Keratinocyte (primary cell): ENCODE measurements around the gene ANO7. TPM values are rescaled to one million over a fixed set of nuclear protein-coding genes. Genes with fewer than 3 reads are reported as not detected.

Experiments used
- DNase-seq: peaks from one replicate; pipeline ENCODE4 v3.0.0-alpha.2; 2011; ENCODE audit warnings: low read depth, missing footprints, low spot score
- FAIRE-seq: peaks from 2 replicates; lab custom pipeline; 2011; peaks lifted over from hg19 to GRCh38; lab: Jason Lieb, UNC
- H2AFZ ChIP-seq: 2 replicates; pipeline ENCODE4 v1.6.0; 2012; ENCODE audit warnings: low read length, control low read depth, inconsistent platforms; ENCODE audit not compliant: control insufficient read depth
- H3K27ac ChIP-seq: 2 replicates; pipeline ENCODE4 v1.5.1; 2011; ENCODE audit warnings: low read length; ENCODE audit not compliant: control insufficient read depth, insufficient read depth
- H3K27me3 ChIP-seq: 3 replicates; pipeline ENCODE4 v1.6.0; 2011; ENCODE audit warnings: low read length; ENCODE audit not compliant: control insufficient read depth, insufficient read depth; ENCODE audit errors: extremely low read depth
- H3K36me3 ChIP-seq, 2 experiments: 2 replicates in 1 of 2; 3 replicates in 1 of 2; pipeline ENCODE4 v1.5.1; 2011; ENCODE audit warnings: low read length in 2 of 2, mild to moderate bottlenecking in 1 of 2; ENCODE audit not compliant: control insufficient read depth in 2 of 2, insufficient read depth in 2 of 2; ENCODE audit errors: extremely low read depth in 1 of 2
- H3K4me1 ChIP-seq: 3 replicates; pipeline ENCODE4 v1.5.1; 2011; ENCODE audit warnings: low read length; ENCODE audit not compliant: control insufficient read depth, insufficient read depth; ENCODE audit errors: extremely low read depth
- H3K4me2 ChIP-seq: 3 replicates; pipeline ENCODE4 v1.6.0; 2011; ENCODE audit warnings: low read depth, low read length; ENCODE audit not compliant: control insufficient read depth, insufficient read depth; ENCODE audit errors: extremely low read depth
- H3K4me3 ChIP-seq, 3 experiments: fragments of 200-600 bp in 1 of 3; sonication (generic) in 1 of 3; 2 replicates in 2 of 3; 3 replicates in 1 of 3; pipeline ENCODE4 v1.5.1; 2011 to 2016; ENCODE audit warnings: low read length in 3 of 3, mild to moderate bottlenecking in 3 of 3, control low read depth in 2 of 3, inconsistent platforms in 1 of 3, low read depth in 1 of 3, mixed read lengths in 1 of 3, mixed run types in 1 of 3, moderate library complexity in 1 of 3; ENCODE audit not compliant: control insufficient read depth in 2 of 3, insufficient read depth in 2 of 3; ENCODE audit errors: extremely low read depth in 1 of 3
- H3K79me2 ChIP-seq: 2 replicates; pipeline ENCODE4 v1.6.0; 2012; ENCODE audit warnings: low read length; ENCODE audit not compliant: control insufficient read depth, insufficient read depth
- H3K9ac ChIP-seq: 3 replicates; pipeline ENCODE4 v1.6.0; 2011; ENCODE audit warnings: low read length; ENCODE audit not compliant: control insufficient read depth, insufficient read depth; ENCODE audit errors: extremely low read depth
- H3K9me1 ChIP-seq: 3 replicates; pipeline ENCODE4 v1.6.0; 2011; ENCODE audit warnings: low read length; ENCODE audit not compliant: control insufficient read depth, insufficient read depth; ENCODE audit errors: extremely low read depth
- H3K9me3 ChIP-seq: 2 replicates; pipeline ENCODE4 v1.5.1; 2012; ENCODE audit warnings: low read depth, low read length; ENCODE audit not compliant: control insufficient read depth
- H4K20me1 ChIP-seq: 3 replicates; pipeline ENCODE4 v1.6.0; 2011; ENCODE audit warnings: low read length; ENCODE audit not compliant: control insufficient read depth, insufficient read depth; ENCODE audit errors: extremely low read depth
- EZH2 ChIP-seq: IDR thresholded peaks from one replicate; pipeline ENCODE4 v1.6.1; 2012; ENCODE audit warnings: inconsistent platforms, mild to moderate bottlenecking, low read length, moderate library complexity
- dilution Hi-C: fragments of 300-500 bp; cut with MboI; formaldehyde crosslinking; loops from one replicate; pipeline ENCODE4 v1.7.0; 2020; ENCODE audit warnings: low sequenced_read_pairs; ENCODE audit not compliant: extremely low pct_ligation_motif_present
- polyA plus RNA-seq, 5 experiments: library from polyadenylated mRNA; depleted of rRNA in 3 of 5; stranded (reverse) in 3 of 5; stranded (forward) in 1 of 5; unstranded in 1 of 5; fragments of >200 nt; gene quantifications; 1 replicate in 1 of 5; 2 replicates in 3 of 5; 3 replicates in 1 of 5; pipeline versions ENCODE4 v1.2.1 to v1.2.3, GENCODE V29; 2011 to 2012; ENCODE audit warnings: missing spikeins in 2 of 5, low read depth in 1 of 5, low replicate concordance in 1 of 5
- TF ChIP-seq, protein P1 (sequence below), 3 experiments: IDR thresholded peaks in 1 of 3; conservative IDR thresholded peaks in 1 of 3; optimal IDR thresholded peaks in 1 of 3; 2 replicates in 2 of 3; 3 replicates in 1 of 3; pipeline versions ENCODE3 to v1.5.1; 2011; ENCODE audit warnings: low read length in 3 of 3, mild to moderate bottlenecking in 3 of 3, moderate library complexity in 2 of 3, control low read depth in 1 of 3, inconsistent platforms in 1 of 3; ENCODE audit not compliant: insufficient read depth in 2 of 3; ENCODE audit errors: extremely low read depth in 1 of 3

ANO7 gene
- polyA plus RNA-seq, 1 donor (not counting 4 experiments of a cell fraction or from before 2014, with no cell fraction given), result 0.14 TPM

DNA sequence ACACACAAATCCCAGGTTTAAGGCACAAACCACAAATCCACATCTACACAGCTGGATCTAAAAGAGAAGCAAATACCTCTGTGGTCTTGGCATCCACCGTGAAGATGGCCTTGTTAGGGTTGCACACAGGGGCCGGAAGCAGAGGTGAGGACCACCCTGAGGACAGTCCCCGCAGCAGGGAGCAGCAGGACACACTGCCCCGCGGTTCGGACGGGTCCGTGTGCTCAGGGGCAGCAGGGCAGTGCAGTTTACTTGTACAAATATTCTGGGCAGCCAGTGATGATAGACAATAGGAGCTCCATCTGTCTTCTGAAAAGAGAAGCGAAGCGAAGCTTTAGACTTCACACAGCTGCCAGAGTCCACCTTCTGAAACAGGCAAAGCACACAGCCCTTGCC lies 48.0 kb upstream of the ANO7 start:
- no peaks in the 10 kb centered on the region for H3K9me1 ChIP-seq
- no peaks in the 10 kb centered on the region for H4K20me1 ChIP-seq
- no peaks in the 10 kb centered on the region for H3K9me3 ChIP-seq
- no peak overlapping the region for H3K9ac ChIP-seq
- no peak overlapping the region for H3K4me3 ChIP-seq
- DNase-seq (no peak), FAIRE-seq (no peak)
- H3K27ac ChIP-seq, result no peak overlapping the region
- no peaks in the 10 kb centered on the region for H3K27me3 ChIP-seq
- H3K4me1 ChIP-seq, result no peaks in the 10 kb centered on the region
- H3K79me2 ChIP-seq, result no peaks in the 10 kb centered on the region
- dilution Hi-C loops, result no loop called here
- TF ChIP-seq EZH2, result no peak
- TF ChIP-seq, protein P1, sequence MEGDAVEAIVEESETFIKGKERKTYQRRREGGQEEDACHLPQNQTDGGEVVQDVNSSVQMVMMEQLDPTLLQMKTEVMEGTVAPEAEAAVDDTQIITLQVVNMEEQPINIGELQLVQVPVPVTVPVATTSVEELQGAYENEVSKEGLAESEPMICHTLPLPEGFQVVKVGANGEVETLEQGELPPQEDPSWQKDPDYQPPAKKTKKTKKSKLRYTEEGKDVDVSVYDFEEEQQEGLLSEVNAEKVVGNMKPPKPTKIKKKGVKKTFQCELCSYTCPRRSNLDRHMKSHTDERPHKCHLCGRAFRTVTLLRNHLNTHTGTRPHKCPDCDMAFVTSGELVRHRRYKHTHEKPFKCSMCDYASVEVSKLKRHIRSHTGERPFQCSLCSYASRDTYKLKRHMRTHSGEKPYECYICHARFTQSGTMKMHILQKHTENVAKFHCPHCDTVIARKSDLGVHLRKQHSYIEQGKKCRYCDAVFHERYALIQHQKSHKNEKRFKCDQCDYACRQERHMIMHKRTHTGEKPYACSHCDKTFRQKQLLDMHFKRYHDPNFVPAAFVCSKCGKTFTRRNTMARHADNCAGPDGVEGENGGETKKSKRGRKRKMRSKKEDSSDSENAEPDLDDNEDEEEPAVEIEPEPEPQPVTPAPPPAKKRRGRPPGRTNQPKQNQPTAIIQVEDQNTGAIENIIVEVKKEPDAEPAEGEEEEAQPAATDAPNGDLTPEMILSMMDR (optimal IDR thresholded peaks at IDR 0.05 in 1 of 3, IDR thresholded peaks at IDR 0.05 in 1 of 3, conservative IDR thresholded peaks at IDR 0.05 in 1 of 3; ENCODE audit: extremely low read depth in 1 of 3, insufficient read depth in 2 of 3, low read length in 3 of 3), result no peak
- no peak overlapping the region for H3K4me2 ChIP-seq
- no peak overlapping the region for H2AFZ ChIP-seq
- peaks cover 0 to 4% of the 10 kb centered on the region in 2 experiments for H3K36me3 ChIP-seq

DNA sequence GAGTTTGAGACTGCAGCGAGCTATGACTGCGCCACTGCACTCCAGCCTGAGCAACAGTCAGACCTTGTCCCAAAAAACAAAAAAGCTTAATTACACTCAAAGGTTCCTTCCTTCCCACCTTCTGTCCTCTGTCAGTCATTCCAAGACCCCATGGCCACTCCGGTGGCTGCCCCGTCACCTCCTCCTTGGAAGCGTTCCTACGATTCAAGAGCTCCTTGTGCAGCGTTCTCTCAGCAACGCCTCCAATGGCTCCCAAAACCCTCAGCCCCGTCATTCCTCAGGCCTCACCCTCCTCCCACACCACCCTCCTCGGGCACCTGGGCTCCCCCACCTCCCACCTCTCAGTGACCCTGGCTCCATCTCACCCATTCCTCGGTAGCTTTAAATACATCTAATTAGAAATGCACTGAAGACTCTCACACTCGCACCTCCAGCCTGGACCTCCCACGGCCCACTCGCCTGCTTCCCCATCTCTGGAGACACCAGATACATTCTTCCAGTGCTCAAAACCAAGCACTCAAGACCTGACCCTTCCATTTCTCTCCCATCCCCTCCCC lies 47.2 kb upstream of the ANO7 start:
- no peaks in the 10 kb centered on the region for H3K4me1 ChIP-seq
- H3K4me3 ChIP-seq, result no peak overlapping the region
- H2AFZ ChIP-seq, result no peak overlapping the region
- H3K36me3 ChIP-seq, result peaks cover 0 to 4% of the 10 kb centered on the region in 2 experiments
- no peak overlapping the region for H3K9ac ChIP-seq
- no peak overlapping the region for H3K27ac ChIP-seq
- H3K27me3 ChIP-seq, result no peaks in the 10 kb centered on the region
- no peak for TF ChIP-seq EZH2
- TF ChIP-seq, protein P1 (optimal IDR thresholded peaks at IDR 0.05 in 1 of 3, IDR thresholded peaks at IDR 0.05 in 1 of 3, conservative IDR thresholded peaks at IDR 0.05 in 1 of 3; ENCODE audit: extremely low read depth in 1 of 3, insufficient read depth in 2 of 3, low read length in 3 of 3), result no peak
- H3K9me3 ChIP-seq, result no peaks in the 10 kb centered on the region
- no peaks in the 10 kb centered on the region for H4K20me1 ChIP-seq
- H3K79me2 ChIP-seq, result no peaks in the 10 kb centered on the region
- H3K4me2 ChIP-seq, result no peak overlapping the region
- H3K9me1 ChIP-seq, result no peaks in the 10 kb centered on the region
- no peak for DNase-seq
- FAIRE-seq, result no peak
- dilution Hi-C loops, result no loop called here
